NCI-H774 (cell line): ENCODE results near the gene RHOXF2.
"Not testable (repeated sequence)": the region's sequence is repeated elsewhere in the genome, so short reads cannot be mapped to it uniquely, and the experiment has no call there.

Experiments used
- DNase-seq: peaks from one replicate; lab custom pipeline; 2025; lab: John Stamatoyannopoulos, UW

Gene RHOXF2, protein sequence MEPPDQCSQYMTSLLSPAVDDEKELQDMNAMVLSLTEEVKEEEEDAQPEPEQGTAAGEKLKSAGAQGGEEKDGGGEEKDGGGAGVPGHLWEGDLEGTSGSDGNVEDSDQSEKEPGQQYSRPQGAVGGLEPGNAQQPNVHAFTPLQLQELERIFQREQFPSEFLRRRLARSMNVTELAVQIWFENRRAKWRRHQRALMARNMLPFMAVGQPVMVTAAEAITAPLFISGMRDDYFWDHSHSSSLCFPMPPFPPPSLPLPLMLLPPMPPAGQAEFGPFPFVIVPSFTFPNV

DNA sequence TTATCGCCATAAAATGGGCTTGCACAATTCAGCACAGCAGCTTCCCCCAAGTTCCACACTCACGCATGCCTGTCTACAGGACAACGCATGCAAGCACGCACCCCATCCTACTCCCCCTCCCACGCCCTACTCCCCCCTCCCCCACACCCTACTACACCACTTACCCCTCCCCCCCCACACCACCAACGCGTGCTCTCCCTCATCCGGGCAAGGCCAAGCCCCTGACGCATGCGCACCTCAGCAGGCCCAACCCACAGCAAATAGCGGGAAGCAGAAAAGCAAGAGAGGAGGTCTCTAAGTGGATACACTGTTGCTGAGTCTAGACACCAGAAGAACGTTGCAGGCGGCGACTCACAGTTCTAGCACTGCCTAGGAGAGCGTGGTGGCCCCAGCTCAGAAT lies at the start of gene RHOXF2:
RHOXF2 (plus strand) TSS at position 301 of the 400 bp plus-strand sequence. CDS start 138 bp downstream, outside the sequence.
- not testable (repeated sequence) for DNase-seq

- DNase-seq = no peak
Observed at GRCh38 chrX:120109378-120109777, 49.0 kb upstream of the RHOXF2 start.

DNA sequence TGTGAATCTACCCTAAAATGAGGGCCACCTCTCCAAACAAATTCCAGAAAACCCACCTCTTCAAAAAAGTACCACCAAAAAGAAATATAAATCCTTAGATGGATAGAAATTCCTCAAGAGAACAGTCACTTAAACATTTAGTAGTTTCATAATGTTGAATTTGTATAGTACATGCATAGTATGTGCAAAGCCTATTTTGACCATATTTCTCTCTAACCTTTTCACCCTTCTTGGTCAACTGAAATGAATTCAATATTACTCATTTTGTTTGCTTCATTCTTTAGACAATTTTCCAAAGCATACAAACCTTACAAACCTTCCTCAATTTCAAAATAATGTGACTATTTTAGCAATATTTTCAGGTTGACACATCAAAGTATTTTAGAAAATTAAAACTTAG lies 46.8 kb upstream of the RHOXF2 start:
- no peak for DNase-seq

DNA sequence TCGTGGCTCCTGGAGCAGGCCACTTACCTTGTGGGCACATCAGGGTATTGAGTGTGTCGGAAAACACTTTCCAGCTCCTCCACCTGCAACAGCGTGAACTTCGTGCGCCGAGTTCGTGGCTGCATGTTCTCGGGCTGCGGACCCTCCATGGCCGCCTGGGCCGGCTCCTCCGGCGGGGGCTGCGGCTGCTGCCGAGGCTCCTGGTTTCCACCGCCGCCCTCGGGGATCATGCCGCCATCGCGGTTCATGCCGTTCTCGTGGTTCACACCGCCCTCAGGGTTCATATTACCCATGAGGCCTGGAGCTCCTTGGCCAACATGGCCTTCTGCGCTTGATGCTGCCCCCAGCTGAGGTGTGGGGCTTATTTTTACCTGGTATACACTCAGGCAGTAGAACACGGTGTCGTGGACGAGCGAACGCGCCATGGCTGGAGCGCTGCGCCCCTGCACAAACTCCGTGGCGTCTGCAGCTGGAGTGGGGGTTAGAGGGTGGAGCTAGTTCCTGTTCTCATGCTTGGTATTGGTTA lies 42.9 kb upstream of the RHOXF2 start, which contains the start of gene RHOXF1:
RHOXF1 (minus strand) TSS at position 476 of the 526 bp plus-strand sequence; CDS start at position 425, 51 bp downstream.
- no peak for DNase-seq

DNA sequence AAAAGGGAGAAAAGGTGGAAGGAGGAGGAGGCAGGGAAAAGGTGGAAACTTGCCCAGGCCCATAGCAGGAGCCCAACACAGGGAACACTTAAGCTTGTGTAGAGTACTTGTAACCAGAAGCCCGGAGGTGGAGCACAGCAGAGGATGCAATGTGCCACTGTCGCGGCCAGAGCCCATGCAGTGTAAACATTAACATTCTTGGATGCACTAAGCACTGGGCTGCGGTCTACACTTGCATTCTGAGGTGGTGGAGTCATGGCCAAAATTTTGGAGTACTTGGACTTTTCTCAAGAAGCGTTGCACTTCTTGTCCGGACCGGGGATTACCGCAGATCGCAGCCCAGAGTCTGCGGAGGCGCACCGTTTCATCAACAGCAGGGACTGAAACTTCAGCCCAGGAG lies 38.2 kb upstream of the RHOXF2 start:
- DNase-seq = no peak

- no peak for DNase-seq
Observed at GRCh38 chrX:120125444-120125843, 33.0 kb upstream of the RHOXF2 start.

GRCh38 chrX:120128306-120128846 lies 30.0 kb upstream of the RHOXF2 start:
- not testable (repeated sequence) for DNase-seq

DNA sequence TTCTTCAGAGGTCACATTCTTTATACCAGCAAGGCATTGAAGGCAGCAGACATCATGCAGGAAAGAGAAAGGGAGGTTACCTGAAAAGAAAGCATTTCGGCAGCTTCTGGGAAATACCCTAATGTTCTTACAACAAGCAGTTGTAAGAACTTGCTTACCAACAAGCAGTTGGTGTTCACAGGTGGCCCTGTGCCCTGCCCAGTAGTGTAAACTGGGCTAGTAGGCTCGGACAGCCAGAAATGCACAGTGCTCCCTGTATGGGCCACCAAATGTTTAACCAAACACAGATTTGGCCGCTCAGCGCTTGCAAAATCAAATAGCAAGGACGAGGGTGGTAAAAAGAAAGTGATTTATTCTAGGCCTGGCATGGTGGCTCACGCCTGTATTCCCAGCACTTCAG lies 22.3 kb upstream of the RHOXF2 start:
- no peak for DNase-seq

- no peak for DNase-seq
Observed at GRCh38 chrX:120136840-120137239, 21.6 kb upstream of the RHOXF2 start.

DNA sequence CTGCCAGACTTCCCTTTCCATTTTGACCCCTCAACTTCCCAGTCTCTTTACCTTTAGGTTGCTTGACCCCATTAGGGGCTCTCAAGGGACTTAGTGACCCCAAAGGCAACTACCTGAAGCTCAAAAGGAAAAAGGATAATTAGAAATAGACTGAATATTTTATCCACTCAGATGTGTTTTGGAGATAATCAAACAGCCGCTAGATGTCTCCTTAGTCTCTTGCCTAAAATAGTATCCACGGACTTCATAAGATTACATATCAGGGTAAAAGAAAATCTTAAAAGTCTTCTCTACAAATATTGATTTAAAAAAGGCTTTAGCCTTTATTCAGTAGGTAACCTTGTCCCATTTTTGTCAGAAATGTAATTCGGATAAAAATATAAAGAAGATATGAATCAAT lies 21.0 kb upstream of the RHOXF2 start:
- no peak for DNase-seq

- DNase-seq = peak; percentile 8
Observed at GRCh38 chrX:120140293-120140981, 18.0 kb upstream of the RHOXF2 start.

- no peak for DNase-seq
Observed at GRCh38 chrX:120144178-120144844, 14.1 kb upstream of the RHOXF2 start.

DNA sequence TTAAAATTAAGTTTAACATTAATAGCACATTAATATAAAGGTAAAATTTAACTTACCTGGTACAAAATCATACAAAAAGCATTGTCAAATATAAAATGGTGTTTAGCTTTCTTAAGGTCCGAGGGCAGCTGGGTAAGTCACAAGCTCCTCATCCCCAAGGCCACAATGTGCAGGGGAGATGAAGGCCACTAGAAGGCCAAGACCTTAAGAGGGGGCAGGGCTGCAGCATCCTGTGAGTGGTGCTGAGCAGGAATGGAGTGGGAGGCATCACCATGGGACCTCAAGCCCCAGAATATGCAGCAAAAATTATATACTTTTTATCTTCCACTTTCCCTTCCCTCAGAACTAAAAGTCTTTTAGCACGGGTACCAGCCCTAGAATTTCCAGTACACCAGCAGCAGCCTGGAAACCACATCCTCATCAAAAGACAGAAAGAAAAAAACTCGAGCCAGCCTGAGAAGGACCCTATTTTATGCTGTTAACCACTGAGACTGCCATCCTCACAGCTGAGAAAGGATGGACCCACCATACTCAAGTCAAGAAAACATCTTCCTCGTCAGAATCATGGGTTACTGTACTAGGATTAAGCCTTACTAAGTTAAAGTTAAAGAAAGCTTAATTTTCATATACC lies 13.0 kb upstream of the RHOXF2 start:
- no peak for DNase-seq

DNA sequence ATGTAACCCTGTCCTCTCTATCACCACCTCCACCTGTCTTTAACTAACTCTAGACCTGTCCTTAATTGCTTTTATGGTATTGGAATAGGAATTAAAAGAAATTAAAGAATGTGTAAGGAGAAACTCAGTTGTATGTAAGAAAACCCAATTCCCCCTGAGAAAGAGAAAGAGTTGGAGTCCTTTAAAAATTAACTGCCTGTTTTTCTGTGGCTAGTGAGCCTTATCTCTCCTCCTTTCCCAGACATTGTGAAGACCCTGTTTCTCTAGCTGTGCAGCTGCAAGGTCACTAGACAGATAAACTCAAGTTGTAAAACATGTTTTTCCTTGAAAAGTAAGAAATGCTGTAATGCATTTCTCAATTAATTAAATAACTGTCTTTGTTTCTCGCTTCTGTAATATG lies 12.1 kb upstream of the RHOXF2 start:
- not testable (repeated sequence) for DNase-seq

DNA sequence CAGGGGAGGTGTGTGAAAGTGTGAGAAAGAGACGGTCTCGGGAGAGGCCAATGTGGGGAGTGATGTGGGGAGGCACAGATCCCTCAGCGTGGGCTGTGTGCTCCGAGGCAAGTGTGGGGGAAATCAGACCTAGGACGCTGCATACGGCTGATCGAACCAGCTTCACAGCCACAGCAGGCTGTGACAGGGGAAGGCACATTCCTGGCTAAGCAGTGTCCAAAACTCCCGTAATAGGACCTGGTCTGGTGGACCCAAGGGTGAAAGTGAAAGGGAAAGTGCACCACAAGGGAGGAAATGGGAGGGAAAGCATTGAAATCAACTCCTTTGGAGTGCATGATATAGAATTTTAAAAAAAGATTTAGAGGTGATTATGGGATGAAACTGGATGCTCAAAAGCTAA lies 10.9 kb upstream of the RHOXF2 start:
- DNase-seq = no peak

GRCh38 chrX:120150109-120150744 lies 8.2 kb upstream of the RHOXF2 start:
- not testable (repeated sequence) for DNase-seq

- not testable (repeated sequence) for DNase-seq
Observed at GRCh38 chrX:120159086-120159485, 673 bp downstream of the RHOXF2 start.

DNA sequence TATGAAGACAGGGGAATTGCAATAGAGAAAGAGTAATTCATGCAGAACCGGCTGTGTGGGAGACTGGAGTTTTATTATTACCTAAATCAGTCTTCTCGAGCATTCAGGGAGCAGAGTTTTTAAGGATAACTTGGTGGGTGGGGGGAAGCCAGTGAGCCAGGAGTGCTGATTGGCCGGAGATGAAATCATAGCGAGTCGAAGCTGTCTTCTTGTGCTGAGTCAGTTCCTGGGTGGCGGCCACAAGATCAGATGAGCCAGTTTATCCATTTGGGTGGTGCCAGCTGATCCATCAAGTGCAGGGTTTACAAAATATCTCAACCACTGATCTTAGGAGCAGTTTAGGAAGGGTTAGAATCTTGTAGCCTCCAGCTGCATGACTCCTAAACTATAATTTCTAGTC lies 34.8 kb downstream of the RHOXF2 start:
- not testable (repeated sequence) for DNase-seq

- not testable (repeated sequence) for DNase-seq
Observed at GRCh38 chrX:120193720-120194119, 35.3 kb downstream of the RHOXF2 start.

DNA sequence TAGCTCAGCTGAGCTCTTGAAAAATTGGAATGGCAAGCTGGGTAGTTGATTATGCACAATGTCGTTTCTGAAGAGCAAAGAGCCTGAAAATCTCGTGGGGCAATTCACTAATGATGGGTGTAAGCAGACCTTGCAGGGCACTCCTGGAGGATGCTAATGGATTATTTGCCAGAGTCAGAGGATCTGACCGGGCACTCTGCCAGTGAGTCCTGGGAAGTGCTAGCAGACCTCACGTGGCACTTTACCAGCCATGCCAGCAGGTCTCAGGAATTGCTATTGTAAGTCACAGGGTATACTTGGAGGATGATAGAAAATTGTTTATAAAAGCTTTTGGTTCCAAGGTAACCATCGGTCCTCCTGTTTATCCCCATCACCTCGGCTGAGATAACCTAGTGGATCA lies 37.4 kb downstream of the RHOXF2 start:
- DNase-seq = not testable (repeated sequence)

DNA sequence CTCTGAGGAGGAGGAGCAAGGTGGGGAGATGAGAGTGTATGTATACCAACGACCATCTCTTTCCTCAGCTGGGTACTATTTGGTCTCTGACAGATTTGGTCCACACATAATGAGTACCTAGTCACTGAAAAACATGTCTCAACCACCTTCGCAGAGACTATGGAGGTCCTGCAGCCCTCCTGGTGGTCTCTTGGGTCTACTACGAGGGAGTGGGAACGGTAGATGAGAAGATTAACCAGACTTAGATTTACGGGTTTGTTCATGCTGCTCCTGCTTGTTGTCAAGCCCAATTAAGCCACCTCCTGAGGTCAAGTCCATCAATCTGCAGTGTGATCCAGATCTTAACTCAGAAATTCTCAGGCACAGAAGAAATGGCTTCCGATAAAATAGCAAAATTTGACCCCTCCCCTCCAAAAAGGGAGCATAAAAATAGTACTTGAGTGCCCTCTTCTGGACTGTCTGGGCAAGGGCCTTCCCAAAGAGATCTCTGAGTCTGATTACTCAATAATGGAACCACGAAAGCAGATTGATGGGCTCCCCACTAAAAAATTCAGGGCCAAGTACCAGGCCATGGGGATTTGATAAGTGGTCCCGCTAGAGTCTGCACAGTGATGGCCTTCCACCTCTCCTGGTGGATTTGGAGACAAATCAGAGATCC lies 38.3 kb downstream of the RHOXF2 start:
- DNase-seq = not testable (repeated sequence)
